Activated CD4-positive, alpha-beta T cell treated with anti-CD3 and anti-CD28 coated beads, Interleukin-2, amount 10 ng/mL, durations not matched to agents 7 days and 5 days (primary cell): ENCODE measurements around the gene CPN1. TPM values are rescaled to one million over a fixed set of nuclear protein-coding genes. Genes with fewer than 3 reads are reported as not detected.

Experiments
- CTCF ChIA-PET: fragments of 350-600 bp; sonication (Branson Sonifier 250); formaldehyde crosslinking; loops from one replicate; lab custom pipeline; 2021; ENCODE audit warnings: antibody characterized with exemption; lab: Charles Lee
- POLR2A ChIA-PET: fragments of 350-600 bp; sonication (Branson Sonifier 250); formaldehyde crosslinking; loops from one replicate; lab custom pipeline; 2021; ENCODE audit warnings: antibody characterized with exemption; lab: Charles Lee
- DNase-seq: peaks from one replicate; pipeline ENCODE4 v3.0.0-alpha.2; 2020
- H3K27ac Mint-ChIP-seq: one replicate; pipeline ENCODE4 v1.8.0; 2021; ENCODE audit warnings: mild to moderate bottlenecking, moderate library complexity, mixed read lengths
- H3K27me3 Mint-ChIP-seq: one replicate; pipeline ENCODE4 v1.8.0; 2021; ENCODE audit warnings: mixed read lengths
- H3K36me3 Mint-ChIP-seq: one replicate; pipeline ENCODE4 v1.8.0; 2021; ENCODE audit warnings: low read depth, mixed read lengths
- H3K4me1 Mint-ChIP-seq: one replicate; pipeline ENCODE4 v1.8.0; 2021; ENCODE audit warnings: mixed read lengths
- H3K4me3 Mint-ChIP-seq: one replicate; pipeline ENCODE4 v1.8.0; 2021; ENCODE audit warnings: mild to moderate bottlenecking, moderate library complexity, mixed read lengths
- H3K9me3 Mint-ChIP-seq: one replicate; pipeline ENCODE4 v1.8.0; 2021; ENCODE audit warnings: mixed read lengths
- total RNA-seq, 2 experiments: library from RNA; stranded (reverse); gene quantifications; one replicate each; pipeline ENCODE4 v1.2.3, GENCODE V29; 2021

CPN1 gene
- total RNA-seq, 2 experiments from 2014 or later, result not detected

DNA sequence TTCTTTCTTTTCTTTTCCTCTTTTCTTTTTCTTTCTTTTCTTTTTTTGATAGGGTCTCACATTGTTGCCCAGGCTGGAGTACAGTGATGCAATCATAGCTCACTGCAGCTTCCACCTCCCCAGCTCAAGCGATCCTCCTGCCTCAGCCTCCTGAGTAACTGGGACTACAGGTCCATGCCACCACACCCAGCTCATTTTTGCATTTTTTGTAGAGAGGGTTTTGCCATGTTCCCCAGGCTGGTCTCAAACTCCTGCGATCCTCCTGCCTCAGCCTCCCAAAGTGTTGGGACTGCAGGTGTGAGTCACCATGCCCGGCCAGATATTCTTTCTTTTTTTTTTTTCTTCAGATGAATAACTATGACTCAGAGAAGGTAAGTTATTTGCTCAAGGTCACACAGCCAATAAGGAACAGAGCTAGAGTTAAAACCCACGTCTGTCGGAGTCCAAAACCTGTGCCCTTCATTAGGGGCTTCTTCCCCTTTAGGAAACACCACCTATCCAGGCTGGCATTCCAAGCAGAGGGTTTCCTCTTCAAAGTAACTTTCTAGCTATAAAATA is 43.8 kb downstream of the CPN1 start:
- DNase-seq, result no peak
- H3K27me3 Mint-ChIP-seq, result peaks cover 5% of the 10 kb centered on the region
- POLR2A ChIA-PET, result interaction anchor here (0.6 kb wide), 1 partner anchor 292 kb away, joined by 3 read pairs; no protein-coding TSS in a partner anchor
- no peaks in the 10 kb centered on the region for H3K4me1 Mint-ChIP-seq
- H3K27ac Mint-ChIP-seq, result no peak overlapping the region
- H3K4me3 Mint-ChIP-seq, result no peak overlapping the region
- CTCF ChIA-PET, result interaction anchor here (1.4 kb wide), 1 partner anchor 28 kb away, joined by 3 read pairs; the partner anchor contains the start of gene DNMBP
- no peaks in the 10 kb centered on the region for H3K9me3 Mint-ChIP-seq
- H3K36me3 Mint-ChIP-seq, result no peaks in the 10 kb centered on the region

GRCh38 chr10:100036850-100037249 is 44.8 kb downstream of the CPN1 start:
- POLR2A ChIA-PET, result no interaction called here
- H3K27ac Mint-ChIP-seq, result no peak overlapping the region
- no peaks in the 10 kb centered on the region for H3K36me3 Mint-ChIP-seq
- no peaks in the 10 kb centered on the region for H3K4me1 Mint-ChIP-seq
- H3K4me3 Mint-ChIP-seq, result no peak overlapping the region
- H3K9me3 Mint-ChIP-seq, result no peaks in the 10 kb centered on the region
- CTCF ChIA-PET, result interaction anchor here (1.4 kb wide), 1 partner anchor 27 kb away, joined by 3 read pairs; the partner anchor contains the start of gene DNMBP
- H3K27me3 Mint-ChIP-seq, result peaks cover 5% of the 10 kb centered on the region
- DNase-seq, result no peak

DNA sequence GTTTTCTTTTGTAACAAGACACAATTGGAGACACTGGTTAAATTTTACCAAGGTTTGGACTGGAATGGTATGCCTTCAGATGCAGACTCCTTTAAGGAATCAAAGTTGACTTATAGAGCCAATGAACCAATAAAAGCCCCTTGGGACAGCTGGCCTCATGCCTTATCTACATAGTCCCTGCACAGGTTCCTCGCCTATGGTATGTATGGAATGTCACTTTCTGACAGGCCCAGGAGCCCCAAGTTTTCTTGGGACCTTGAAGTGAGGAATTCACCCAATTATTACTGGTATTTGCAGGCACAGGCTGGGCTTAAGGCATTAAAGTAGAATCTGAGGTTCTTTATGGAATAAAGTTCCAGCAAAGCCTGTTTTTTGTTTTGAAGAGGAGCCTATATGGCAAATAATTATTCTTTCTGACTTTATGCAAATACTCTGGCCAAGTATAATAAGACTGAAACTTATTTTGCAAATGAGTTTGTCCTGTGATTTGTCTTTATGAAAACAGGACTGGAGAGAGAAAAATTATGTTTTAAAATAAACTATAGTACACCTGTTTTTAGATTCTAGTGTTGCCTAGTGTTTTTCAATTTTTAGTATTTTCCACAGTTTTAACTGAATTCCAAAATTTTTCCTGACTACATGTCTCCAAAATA is 47.8 kb downstream of the CPN1 start:
- no peak overlapping the region for H3K4me3 Mint-ChIP-seq
- no peak for DNase-seq
- H3K27ac Mint-ChIP-seq, result no peak overlapping the region
- no peaks in the 10 kb centered on the region for H3K36me3 Mint-ChIP-seq
- ChIA-PET POLR2A (no interaction called here), CTCF (no interaction called here)
- no peaks in the 10 kb centered on the region for H3K4me1 Mint-ChIP-seq
- no peaks in the 10 kb centered on the region for H3K9me3 Mint-ChIP-seq
- peaks cover under 1% of the 10 kb centered on the region for H3K27me3 Mint-ChIP-seq

GRCh38 chr10:100027416-100027815 is 54.3 kb downstream of the CPN1 start:
- ChIA-PET POLR2A (no interaction called here), CTCF (interaction anchor here (1.0 kb wide), 1 partner anchor 18 kb away, joined by 3 read pairs; no protein-coding TSS in a partner anchor)
- Mint-ChIP-seq H3K27ac (no peak overlapping the region), H3K27me3 (peaks cover 8% of the 10 kb centered on the region), H3K9me3 (peaks cover 10% of the 10 kb centered on the region), H3K36me3 (no peaks in the 10 kb centered on the region), H3K4me3 (no peak overlapping the region), H3K4me1 (no peaks in the 10 kb centered on the region)
- no peak for DNase-seq

GRCh38 chr10:100025576-100025975 is 56.1 kb downstream of the CPN1 start:
- POLR2A ChIA-PET, result no interaction called here
- no peak overlapping the region for H3K4me3 Mint-ChIP-seq
- H3K4me1 Mint-ChIP-seq, result peaks cover 2% of the 10 kb centered on the region
- CTCF ChIA-PET, result interaction anchor here (0.9 kb wide), 1 partner anchor 180 kb away, joined by 3 read pairs; no protein-coding TSS in a partner anchor
- H3K27me3 Mint-ChIP-seq, result peaks cover 8% of the 10 kb centered on the region
- no peak overlapping the region for H3K27ac Mint-ChIP-seq
- DNase-seq, result no peak
- H3K9me3 Mint-ChIP-seq, result peaks cover 10% of the 10 kb centered on the region
- H3K36me3 Mint-ChIP-seq, result no peaks in the 10 kb centered on the region

DNA sequence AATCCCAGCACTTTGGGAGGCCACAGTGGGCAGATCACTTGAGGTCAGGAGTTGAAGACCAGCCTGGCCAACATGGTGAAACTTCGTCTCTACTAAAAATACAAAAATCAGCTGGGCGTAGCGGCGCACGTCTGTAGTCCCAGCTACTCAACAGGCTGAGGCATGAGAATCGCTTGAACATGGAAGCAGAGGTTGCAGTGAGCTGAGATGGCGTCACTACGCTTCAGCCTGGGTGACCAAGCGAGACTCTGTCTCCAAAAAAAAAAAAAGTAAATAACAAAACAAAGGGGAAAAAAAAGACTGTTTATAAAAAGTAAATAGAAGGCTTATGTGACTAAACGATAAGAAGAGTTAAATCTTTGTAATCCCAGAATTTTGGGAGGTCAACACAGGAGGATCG is 56.9 kb downstream of the CPN1 start:
- DNase-seq, result no peak
- POLR2A ChIA-PET, result no interaction called here
- no peaks in the 10 kb centered on the region for H3K36me3 Mint-ChIP-seq
- no peak overlapping the region for H3K4me3 Mint-ChIP-seq
- H3K4me1 Mint-ChIP-seq, result peaks cover 9% of the 10 kb centered on the region
- CTCF ChIA-PET, result interaction anchor here (0.6 kb wide), 1 partner anchor 22 kb away, joined by 4 read pairs; no protein-coding TSS in a partner anchor
- no peak overlapping the region for H3K27ac Mint-ChIP-seq
- H3K9me3 Mint-ChIP-seq, result peaks cover 10% of the 10 kb centered on the region
- peaks cover 11% of the 10 kb centered on the region for H3K27me3 Mint-ChIP-seq

DNA sequence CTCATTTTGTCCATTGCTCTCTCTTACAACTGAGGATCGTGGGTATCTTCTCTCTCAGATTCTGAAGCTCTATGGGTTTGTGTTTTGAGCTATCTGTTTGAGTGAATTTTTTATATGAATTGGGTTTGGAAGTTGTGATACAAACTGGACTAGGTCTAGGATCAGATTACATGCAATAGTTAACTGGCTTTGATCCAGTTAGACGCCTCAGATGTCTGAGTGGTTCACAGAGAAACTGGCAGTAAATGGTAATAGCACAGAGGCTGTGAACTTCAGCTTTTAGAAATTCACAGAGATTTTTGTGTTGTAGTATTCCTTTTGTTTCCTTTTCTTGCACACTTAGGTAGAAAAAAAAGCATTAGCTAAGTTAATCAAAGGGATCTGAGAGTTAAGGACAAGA is 59.3 kb downstream of the CPN1 start:
- no peak overlapping the region for H3K27ac Mint-ChIP-seq
- CTCF ChIA-PET, result interaction anchor here (0.9 to 3.2 kb wide), 2 partner anchors 13 to 117 kb away, joined by 3 to 16 read pairs; partner anchors contain the start of gene DNMBP

DNA sequence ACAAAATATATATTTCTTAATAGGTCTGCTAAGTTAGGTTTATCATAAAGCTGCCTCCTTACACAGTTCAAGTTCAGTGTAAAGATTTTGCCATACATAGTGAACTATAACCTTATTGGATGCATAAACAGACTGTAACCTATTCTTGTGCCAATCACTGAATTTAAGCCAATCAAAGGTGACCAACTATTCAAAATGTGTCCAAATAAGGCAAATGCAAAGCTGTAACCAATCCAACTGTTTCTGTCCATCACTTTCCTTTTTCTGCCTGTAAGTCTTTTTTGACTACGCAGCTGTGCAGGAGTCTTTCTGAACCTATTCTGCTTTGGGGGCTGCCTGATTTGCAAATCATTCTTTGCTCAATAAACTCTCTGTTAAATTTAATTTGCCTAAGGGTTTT is 60.3 kb downstream of the CPN1 start:
- H3K27ac Mint-ChIP-seq, result no peak overlapping the region
- H3K4me3 Mint-ChIP-seq, result no peak overlapping the region
- H3K4me1 Mint-ChIP-seq, result peaks cover 9% of the 10 kb centered on the region
- H3K27me3 Mint-ChIP-seq, result peaks cover 23% of the 10 kb centered on the region
- DNase-seq, result no peak
- CTCF ChIA-PET, result interaction anchor here (0.6 to 3.2 kb wide), 5 partner anchors 11 to 803 kb away, joined by 3 to 16 read pairs (median 3); partner anchors contain the start of gene DNMBP
- POLR2A ChIA-PET, result no interaction called here
- no peaks in the 10 kb centered on the region for H3K9me3 Mint-ChIP-seq
- H3K36me3 Mint-ChIP-seq, result no peaks in the 10 kb centered on the region

More for the DNA sequence above, 59.3 kb downstream of the CPN1 start:
- H3K4me3 Mint-ChIP-seq, result no peak overlapping the region
- peaks cover 4% of the 10 kb centered on the region for H3K9me3 Mint-ChIP-seq
- no peak for DNase-seq
- POLR2A ChIA-PET, result interaction anchor here (0.6 kb wide), 1 partner anchor 19 kb away, joined by 3 read pairs; no protein-coding TSS in a partner anchor
- H3K27me3 Mint-ChIP-seq, result peaks cover 23% of the 10 kb centered on the region
- H3K4me1 Mint-ChIP-seq, result peaks cover 9% of the 10 kb centered on the region
- H3K36me3 Mint-ChIP-seq, result no peaks in the 10 kb centered on the region

DNA sequence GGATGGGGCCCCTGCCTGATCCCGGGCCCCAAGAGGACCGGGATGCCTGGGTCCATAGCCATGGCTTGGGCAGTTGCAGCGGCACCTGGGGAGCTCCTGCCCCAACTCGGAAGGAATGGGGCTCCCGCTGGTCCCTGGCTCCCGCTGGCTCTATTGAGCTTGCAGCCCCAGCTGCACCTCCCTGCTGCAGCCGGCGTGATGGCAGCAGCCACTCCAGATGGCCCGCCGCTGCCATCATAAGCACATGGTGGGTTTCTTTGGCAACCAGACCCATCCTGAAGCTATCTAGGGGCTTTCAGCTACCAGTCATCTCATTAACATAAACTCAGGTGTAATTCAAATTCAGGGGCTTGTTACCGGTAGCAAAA is 60.8 kb downstream of the CPN1 start:
- H3K36me3 Mint-ChIP-seq, result no peaks in the 10 kb centered on the region
- no peaks in the 10 kb centered on the region for H3K9me3 Mint-ChIP-seq

DNA sequence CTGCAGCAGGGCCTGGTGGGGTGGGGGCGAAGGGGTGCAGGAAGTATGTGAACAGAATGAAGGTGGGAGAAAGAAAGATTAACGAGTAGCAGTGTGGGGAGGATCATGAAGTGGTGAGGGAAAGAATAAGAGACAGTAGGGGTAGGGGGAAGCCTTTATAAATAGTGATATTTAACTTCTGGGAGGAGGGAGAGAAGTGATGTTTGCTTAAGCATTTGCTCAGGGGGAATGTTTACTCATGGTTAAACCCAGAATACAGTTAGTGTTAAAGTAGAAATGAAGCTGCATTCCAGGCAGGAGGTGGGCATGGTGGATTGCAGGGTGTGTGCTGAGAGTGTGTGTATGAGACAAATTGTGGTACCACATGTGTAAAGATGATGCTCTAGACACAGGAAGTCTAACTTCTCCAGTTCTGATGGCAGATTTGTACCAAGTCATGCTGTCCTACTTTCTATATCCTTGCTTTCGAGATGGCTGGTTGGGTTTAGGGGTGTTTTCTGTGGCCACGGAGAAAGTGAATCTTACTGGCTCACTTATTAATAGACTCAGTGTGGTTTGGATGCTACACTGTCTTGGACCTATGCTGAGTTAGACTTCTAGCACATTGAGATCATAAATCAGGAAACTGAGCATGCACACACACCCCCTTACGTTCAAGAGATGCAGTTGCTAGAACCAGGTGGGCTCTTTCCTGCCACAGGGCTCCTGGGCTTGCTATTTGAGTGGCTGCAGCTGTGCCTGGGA is 61.4 kb downstream of the CPN1 start:
- DNase-seq, result no peak
- no peak overlapping the region for H3K4me3 Mint-ChIP-seq
- H3K4me1 Mint-ChIP-seq, result peaks cover 9% of the 10 kb centered on the region
- H3K36me3 Mint-ChIP-seq, result no peaks in the 10 kb centered on the region
- POLR2A ChIA-PET, result no interaction called here
- H3K27ac Mint-ChIP-seq, result no peak overlapping the region
- CTCF ChIA-PET, result interaction anchor here (0.6 to 3.2 kb wide), 3 partner anchors 10 to 1663 kb away, joined by 3 to 16 read pairs (median 3); partner anchors contain the start of gene DNMBP
- no peaks in the 10 kb centered on the region for H3K9me3 Mint-ChIP-seq
- H3K27me3 Mint-ChIP-seq, result peaks cover 18% of the 10 kb centered on the region

More for the DNA sequence above, 60.8 kb downstream of the CPN1 start:
- no peak for DNase-seq
- no peak overlapping the region for H3K27ac Mint-ChIP-seq
- ChIA-PET POLR2A (no interaction called here), CTCF (interaction anchor here (0.6 to 3.2 kb wide), 4 partner anchors 11 to 1662 kb away, joined by 3 to 16 read pairs (median 3); partner anchors contain the start of gene DNMBP)
- H3K4me3 Mint-ChIP-seq, result no peak overlapping the region
- peaks cover 9% of the 10 kb centered on the region for H3K4me1 Mint-ChIP-seq
- H3K27me3 Mint-ChIP-seq, result peaks cover 22% of the 10 kb centered on the region

GRCh38 chr10:100019787-100020141 is 61.9 kb downstream of the CPN1 start:
- peaks cover 9% of the 10 kb centered on the region for H3K4me1 Mint-ChIP-seq
- H3K27me3 Mint-ChIP-seq, result peaks cover 15% of the 10 kb centered on the region
- CTCF ChIA-PET, result no interaction called here
- DNase-seq, result no peak
- no peak overlapping the region for H3K4me3 Mint-ChIP-seq
- no peak overlapping the region for H3K27ac Mint-ChIP-seq
- H3K36me3 Mint-ChIP-seq, result no peaks in the 10 kb centered on the region
- H3K9me3 Mint-ChIP-seq, result no peaks in the 10 kb centered on the region
- POLR2A ChIA-PET, result no interaction called here

- no peaks in the 10 kb centered on the region for H3K9me3 Mint-ChIP-seq
- POLR2A ChIA-PET, result no interaction called here
- DNase-seq, result no peak
- H3K27ac Mint-ChIP-seq, result no peak overlapping the region
- H3K4me3 Mint-ChIP-seq, result no peak overlapping the region
- H3K4me1 Mint-ChIP-seq, result peaks cover 8% of the 10 kb centered on the region
- H3K36me3 Mint-ChIP-seq, result no peaks in the 10 kb centered on the region
- peaks cover 29% of the 10 kb centered on the region for H3K27me3 Mint-ChIP-seq
- CTCF ChIA-PET, result no interaction called here
Measured at GRCh38 chr10:100014071-100014762, 67.5 kb downstream of the CPN1 start.
